ENCODE data around the gene FLII. TPM values are rescaled to one million over a fixed set of nuclear protein-coding genes. Genes with fewer than 3 reads are reported as not detected.

FLII gene
- total RNA-seq, 1 experiment from 2014 or later, result 430 TPM

DNA sequence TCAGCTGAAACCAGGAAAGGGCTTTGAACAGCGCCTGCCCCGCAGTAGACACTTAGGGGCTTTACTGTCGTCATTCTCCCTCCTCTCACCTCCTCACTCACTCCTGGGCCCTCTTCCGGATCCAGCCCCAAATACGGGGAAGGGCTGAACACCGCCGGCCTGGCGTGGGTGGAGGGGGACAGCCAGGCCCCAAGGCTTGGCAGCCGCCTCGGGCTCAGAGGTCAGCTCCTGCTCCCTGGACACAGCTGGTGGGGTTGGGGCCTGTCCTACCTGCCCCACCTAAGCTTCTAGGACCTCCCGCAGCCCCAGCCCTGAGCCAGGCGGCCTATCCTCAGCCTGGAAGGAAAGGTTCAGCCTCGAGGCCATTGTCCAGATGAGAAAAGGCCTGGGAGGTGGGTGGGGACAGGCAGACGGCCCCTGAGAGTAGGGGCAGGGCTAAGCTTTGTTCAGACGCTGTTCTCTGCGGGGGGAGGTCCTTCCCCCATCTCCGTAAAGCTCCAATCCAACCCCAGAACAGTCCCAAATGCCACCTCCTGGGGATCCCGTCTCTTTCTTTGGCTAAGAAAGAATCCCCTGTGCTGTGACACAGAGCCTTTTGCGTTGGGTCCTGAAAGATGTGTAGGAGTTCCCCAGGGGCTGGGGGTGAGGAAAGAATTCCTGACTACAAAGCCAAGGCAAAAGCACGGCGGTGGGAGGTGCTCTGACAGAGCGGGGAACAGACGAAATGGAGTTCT, 34.0 kb downstream of the FLII start:
- ChIA-PET CTCF (no interaction called here), POLR2A (ENCODE audit: unreplicated experiment) (interaction anchor here (0.6 kb wide), 1 partner anchor 11 kb away, joined by 6 read pairs; no protein-coding TSS in a partner anchor)
- Histone ChIP-seq H4K20me1 (ENCODE audit: insufficient read depth) (no peaks in the 10 kb centered on the region), H2AFZ (peak overlapping the region; percentile 77), H3K4me3 (peak overlapping the region; percentile 55), H3F3A (ENCODE audit: insufficient read depth, low read depth) (0 out of 2 replicates have a peak, but pooled peaks cover 5% of the 10 kb centered on the region), H3K36me3 (ENCODE audit: low read depth) (no peaks in the 10 kb centered on the region), H3K4me1 (replicated peaks; ENCODE audit: insufficient read depth) (peaks cover 25% of the 10 kb centered on the region), H3K27ac (no peak overlapping the region), H3K9me2 (ENCODE audit: insufficient read depth) (no peaks in the 10 kb centered on the region), H3K4me2 (peak overlapping the region; percentile 94), H3K27me3 (ENCODE audit: insufficient read depth, low read depth) (no peaks in the 10 kb centered on the region), H3K9me3 (ENCODE audit: insufficient read depth, low read depth) (no peaks in the 10 kb centered on the region), H3K79me2 (ENCODE audit: low read depth) (peaks cover 13% of the 10 kb centered on the region)
- BruUV-seq (replicated peaks), result no TSS peak
- intact Hi-C loops (cut with micrococcal nuclease; ENCODE audit: unreplicated experiment), result loop anchor here (10.0 kb wide), 1 partner anchor 90 kb away; the partner anchor contains the start of genes SMCR8 and TOP3A
- no peak for TF ChIP-seq EZH2 (IDR thresholded peaks at IDR 0.05; ENCODE audit: low read depth)
- TF ChIP-seq, protein P1, sequence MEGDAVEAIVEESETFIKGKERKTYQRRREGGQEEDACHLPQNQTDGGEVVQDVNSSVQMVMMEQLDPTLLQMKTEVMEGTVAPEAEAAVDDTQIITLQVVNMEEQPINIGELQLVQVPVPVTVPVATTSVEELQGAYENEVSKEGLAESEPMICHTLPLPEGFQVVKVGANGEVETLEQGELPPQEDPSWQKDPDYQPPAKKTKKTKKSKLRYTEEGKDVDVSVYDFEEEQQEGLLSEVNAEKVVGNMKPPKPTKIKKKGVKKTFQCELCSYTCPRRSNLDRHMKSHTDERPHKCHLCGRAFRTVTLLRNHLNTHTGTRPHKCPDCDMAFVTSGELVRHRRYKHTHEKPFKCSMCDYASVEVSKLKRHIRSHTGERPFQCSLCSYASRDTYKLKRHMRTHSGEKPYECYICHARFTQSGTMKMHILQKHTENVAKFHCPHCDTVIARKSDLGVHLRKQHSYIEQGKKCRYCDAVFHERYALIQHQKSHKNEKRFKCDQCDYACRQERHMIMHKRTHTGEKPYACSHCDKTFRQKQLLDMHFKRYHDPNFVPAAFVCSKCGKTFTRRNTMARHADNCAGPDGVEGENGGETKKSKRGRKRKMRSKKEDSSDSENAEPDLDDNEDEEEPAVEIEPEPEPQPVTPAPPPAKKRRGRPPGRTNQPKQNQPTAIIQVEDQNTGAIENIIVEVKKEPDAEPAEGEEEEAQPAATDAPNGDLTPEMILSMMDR (conservative IDR thresholded peaks at IDR 0.05), result no peak
- no peak for DNase-seq

DNA sequence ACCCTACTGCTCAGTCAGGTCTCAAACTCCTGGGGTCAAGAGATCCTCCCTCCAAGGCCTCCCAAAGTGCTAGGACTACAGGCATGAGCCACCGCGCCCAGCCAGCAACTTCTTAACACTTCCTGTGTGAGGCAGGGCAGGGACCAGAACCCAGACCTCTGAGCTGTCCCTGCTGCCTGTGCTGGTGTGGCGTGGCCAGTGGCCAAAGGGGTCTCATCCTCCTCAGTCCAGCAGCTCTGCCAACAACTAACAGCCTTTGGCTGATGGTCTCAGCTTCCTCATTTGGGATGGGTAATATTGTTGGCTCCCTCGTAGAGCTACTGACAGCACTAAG, 34.5 kb downstream of the FLII start:
- Histone ChIP-seq H3K4me1 (replicated peaks; ENCODE audit: insufficient read depth) (peaks cover 28% of the 10 kb centered on the region), H3K27me3 (ENCODE audit: insufficient read depth, low read depth) (no peaks in the 10 kb centered on the region), H3K4me3 (no peak overlapping the region), H3K9me2 (ENCODE audit: insufficient read depth) (no peaks in the 10 kb centered on the region), H3K4me2 (no peak overlapping the region), H2AFZ (no peak overlapping the region), H3K79me2 (ENCODE audit: low read depth) (peaks cover 13% of the 10 kb centered on the region), H4K20me1 (ENCODE audit: insufficient read depth) (no peaks in the 10 kb centered on the region), H3K36me3 (ENCODE audit: low read depth) (no peaks in the 10 kb centered on the region), H3F3A (ENCODE audit: insufficient read depth, low read depth) (peaks cover 5% of the 10 kb centered on the region; the same call in 1 of the 2 replicates), H3K27ac (no peak overlapping the region), H3K9me3 (ENCODE audit: insufficient read depth, low read depth) (no peaks in the 10 kb centered on the region)
- POLR2A ChIA-PET (ENCODE audit: unreplicated experiment), result interaction anchor here (0.6 to 0.9 kb wide), 2 partner anchors 12 to 18 kb away, joined by 3 to 6 read pairs; no protein-coding TSS in a partner anchor
- BruUV-seq (replicated peaks), result no TSS peak
- DNase-seq, result no peak
- intact Hi-C loops (cut with micrococcal nuclease; ENCODE audit: unreplicated experiment), result loop anchor here (10.0 kb wide), 1 partner anchor 91 kb away; the partner anchor contains the start of genes SMCR8 and TOP3A
- TF ChIP-seq, protein P1 (conservative IDR thresholded peaks at IDR 0.05), result no peak
- TF ChIP-seq EZH2 (IDR thresholded peaks at IDR 0.05; ENCODE audit: low read depth), result no peak
- CTCF ChIA-PET, result no interaction called here

DNA sequence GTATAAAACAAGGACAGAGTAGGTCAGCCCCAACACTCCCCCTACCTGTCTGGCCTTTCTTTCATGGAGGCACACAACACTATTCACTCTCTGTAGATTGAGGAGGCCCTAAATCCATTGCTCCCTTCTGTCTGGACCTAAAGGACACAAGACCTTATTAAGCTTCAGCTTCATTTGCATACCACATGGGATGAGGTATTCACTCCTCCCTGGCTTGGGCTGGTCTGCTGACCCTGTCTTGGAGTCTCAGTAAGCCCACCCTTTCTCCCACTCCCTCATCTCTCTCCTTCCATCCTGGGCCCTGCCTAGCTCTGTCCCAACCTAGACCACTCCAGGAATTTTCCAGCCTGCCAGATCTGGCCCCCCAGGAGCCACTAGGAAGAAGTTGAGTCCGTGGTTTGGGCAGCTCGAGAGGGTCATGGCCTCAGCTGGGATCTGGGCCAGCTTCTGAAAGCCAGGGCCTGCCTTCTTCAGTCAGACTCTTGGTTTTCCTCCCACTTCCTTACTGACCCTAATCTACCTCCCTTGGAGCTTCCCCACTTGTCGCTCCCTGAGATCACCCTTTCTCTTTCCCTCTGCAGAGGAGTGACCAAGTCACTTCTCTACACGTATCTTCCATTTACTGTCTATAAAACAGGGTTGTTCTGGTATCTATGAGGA, 39.7 kb downstream of the FLII start:
- CTCF ChIA-PET, result interaction anchor here (0.7 to 2.1 kb wide), 2 partner anchors 17 to 103 kb away, joined by 5 to 6 read pairs; no protein-coding TSS in a partner anchor
- POLR2A ChIA-PET (ENCODE audit: unreplicated experiment), result interaction anchor here (0.6 kb wide), 1 partner anchor 78 kb away, joined by 3 read pairs; no protein-coding TSS in a partner anchor
- H3K9me3 ChIP-seq (ENCODE audit: insufficient read depth, low read depth), result no peaks in the 10 kb centered on the region

More for the DNA sequence above, 39.7 kb downstream of the FLII start:
- TF ChIP-seq EZH2 (IDR thresholded peaks at IDR 0.05; ENCODE audit: low read depth), result no peak
- TF ChIP-seq, protein P1 (conservative IDR thresholded peaks at IDR 0.05), result no peak
- Histone ChIP-seq H3K79me2 (ENCODE audit: low read depth) (no peaks in the 10 kb centered on the region), H3K4me2 (peak overlapping the region; percentile 17; the same call in 1 of the 2 replicates), H3K4me3 (no peak overlapping the region), H4K20me1 (ENCODE audit: insufficient read depth) (no peaks in the 10 kb centered on the region), H3K4me1 (replicated peaks; ENCODE audit: insufficient read depth) (peaks cover 22% of the 10 kb centered on the region), H3K36me3 (ENCODE audit: low read depth) (no peaks in the 10 kb centered on the region), H3K9me2 (ENCODE audit: insufficient read depth) (no peaks in the 10 kb centered on the region), H3K27ac (no peak overlapping the region), H3F3A (ENCODE audit: insufficient read depth, low read depth) (peaks cover 19% of the 10 kb centered on the region), H3K27me3 (ENCODE audit: insufficient read depth, low read depth) (no peaks in the 10 kb centered on the region), H2AFZ (no peak overlapping the region)
- no peak for DNase-seq
- intact Hi-C loops (cut with micrococcal nuclease; ENCODE audit: unreplicated experiment), result loop anchor here (1.0 kb wide), 1 partner anchor 78 kb away; no protein-coding TSS in a partner anchor
- no TSS peak for BruUV-seq (replicated peaks)
